Measurements from ENCODE around the gene USP36.
A peak's percentile ranks its signal among the peaks of the same experiment; 100 is the strongest.

The USP36 gene

DNA sequence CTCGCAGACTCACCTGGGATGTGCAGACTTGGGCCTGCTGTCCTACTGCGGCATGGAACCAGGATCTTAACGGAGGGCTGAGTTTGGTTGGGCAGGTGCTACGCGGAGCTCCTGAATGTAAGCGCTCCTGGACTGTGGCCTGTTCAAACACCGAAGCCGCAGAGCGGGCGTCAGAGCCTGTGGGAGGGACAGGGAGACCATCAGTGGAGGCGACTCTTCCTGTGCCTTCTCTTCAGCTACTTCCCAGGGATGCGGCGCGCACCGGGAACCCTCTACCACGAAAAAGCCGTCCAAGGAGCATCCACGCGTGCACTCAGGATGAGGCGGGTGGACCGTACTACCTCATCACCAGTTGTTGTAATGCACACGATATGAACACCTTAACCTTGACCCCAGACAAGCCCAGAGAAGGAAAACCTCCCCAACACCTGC, 2.0 kb downstream of the USP36 start:
- Histone ChIP-seq H3K9ac (ENCODE audit: low read length) (peak overlapping the region; percentile 98; the same call in 1 of the 2 replicates), H3K36me3 (replicated peaks; ENCODE audit: insufficient read depth, low read length) (peaks cover 16% of the 10 kb centered on the region; the same call in 1 of the 2 replicates), H2AFZ (ENCODE audit: low read length) (no peak overlapping the region), H3K9me2 (replicated peaks; ENCODE audit: insufficient read depth, low read length) (no peaks in the 10 kb centered on the region), H3K27me3 (replicated peaks; ENCODE audit: insufficient read depth, low read length) (no peaks in the 10 kb centered on the region), H3K4me2 (ENCODE audit: low read depth, low read length) (peak overlapping the region; percentile 91), H3F3A (ENCODE audit: insufficient read depth, low read length) (peaks cover 9% of the 10 kb centered on the region; the same call in 1 of the 2 replicates), H3K79me2 (ENCODE audit: low read length) (peaks cover 67% of the 10 kb centered on the region), H3K27ac (ENCODE audit: low read length) (no peak overlapping the region), H4K20me1 (ENCODE audit: insufficient read depth, low read length) (0 out of 2 replicates have a peak, but pooled peaks cover 6% of the 10 kb centered on the region), H3K9me3 (replicated peaks; ENCODE audit: insufficient read depth, low read length) (no peaks in the 10 kb centered on the region), H3K4me3 (ENCODE audit: low read length) (peak overlapping the region; percentile 78), H3K4me1 (ENCODE audit: low read length) (peaks cover 17% of the 10 kb centered on the region)
- TF ChIP-seq EZH2 (optimal IDR thresholded peaks at IDR 0.05; ENCODE audit: low read depth, low read length) (no peak), EZH2phosphoT487 (IDR thresholded peaks at IDR 0.05; ENCODE audit: low read length) (no peak)
- TF ChIP-seq, protein P1, sequence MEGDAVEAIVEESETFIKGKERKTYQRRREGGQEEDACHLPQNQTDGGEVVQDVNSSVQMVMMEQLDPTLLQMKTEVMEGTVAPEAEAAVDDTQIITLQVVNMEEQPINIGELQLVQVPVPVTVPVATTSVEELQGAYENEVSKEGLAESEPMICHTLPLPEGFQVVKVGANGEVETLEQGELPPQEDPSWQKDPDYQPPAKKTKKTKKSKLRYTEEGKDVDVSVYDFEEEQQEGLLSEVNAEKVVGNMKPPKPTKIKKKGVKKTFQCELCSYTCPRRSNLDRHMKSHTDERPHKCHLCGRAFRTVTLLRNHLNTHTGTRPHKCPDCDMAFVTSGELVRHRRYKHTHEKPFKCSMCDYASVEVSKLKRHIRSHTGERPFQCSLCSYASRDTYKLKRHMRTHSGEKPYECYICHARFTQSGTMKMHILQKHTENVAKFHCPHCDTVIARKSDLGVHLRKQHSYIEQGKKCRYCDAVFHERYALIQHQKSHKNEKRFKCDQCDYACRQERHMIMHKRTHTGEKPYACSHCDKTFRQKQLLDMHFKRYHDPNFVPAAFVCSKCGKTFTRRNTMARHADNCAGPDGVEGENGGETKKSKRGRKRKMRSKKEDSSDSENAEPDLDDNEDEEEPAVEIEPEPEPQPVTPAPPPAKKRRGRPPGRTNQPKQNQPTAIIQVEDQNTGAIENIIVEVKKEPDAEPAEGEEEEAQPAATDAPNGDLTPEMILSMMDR (IDR thresholded peaks at IDR 0.05; ENCODE audit: low read length): no peak
- no peak for DNase-seq

DNA sequence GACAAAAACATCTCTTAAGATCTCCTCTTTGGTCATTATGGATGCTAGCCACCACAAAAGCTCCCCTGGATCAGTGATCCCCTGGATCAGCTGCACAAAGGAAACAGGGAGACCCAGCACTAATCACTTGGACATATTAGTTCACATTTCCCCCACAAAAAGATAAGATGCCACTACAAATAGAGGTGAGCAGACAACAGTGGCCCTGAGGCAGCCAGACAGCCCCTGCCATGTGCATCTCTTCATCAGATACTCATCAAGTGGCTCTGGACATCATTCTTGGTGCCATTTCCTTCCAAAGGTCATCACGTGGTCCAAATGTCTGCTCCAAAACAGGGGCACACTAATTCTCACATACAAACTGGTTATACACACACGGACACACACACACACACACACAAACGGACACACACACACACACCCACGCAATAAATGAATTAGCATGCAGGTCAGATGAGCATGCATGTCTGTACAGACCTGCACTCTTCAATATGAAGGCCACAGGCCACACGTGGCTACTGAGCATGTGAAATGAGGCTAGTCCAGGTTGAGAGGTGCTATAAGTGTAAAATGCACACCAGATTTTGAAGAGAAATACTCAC, 4.1 kb downstream of the USP36 start:
- H3K27ac ChIP-seq (ENCODE audit: low read length): no peak overlapping the region
- peaks cover 9% of the 10 kb centered on the region for H3K4me1 ChIP-seq (ENCODE audit: low read length)
- no peaks in the 10 kb centered on the region for H3K9me3 ChIP-seq (replicated peaks; ENCODE audit: insufficient read depth, low read length)
- no peak overlapping the region for H3K4me2 ChIP-seq (ENCODE audit: low read depth, low read length)
- no peaks in the 10 kb centered on the region for H3K27me3 ChIP-seq (replicated peaks; ENCODE audit: insufficient read depth, low read length)
- H2AFZ ChIP-seq (ENCODE audit: low read length): no peak overlapping the region
- H3K36me3 ChIP-seq (replicated peaks; ENCODE audit: insufficient read depth, low read length): peaks cover 23% of the 10 kb centered on the region; the same call in 1 of the 2 replicates
- peaks cover 87% of the 10 kb centered on the region for H3K79me2 ChIP-seq (ENCODE audit: low read length)
- peaks cover 2% of the 10 kb centered on the region; the same call in 1 of the 2 replicates for H3F3A ChIP-seq (ENCODE audit: insufficient read depth, low read length)
- TF ChIP-seq EZH2 (optimal IDR thresholded peaks at IDR 0.05; ENCODE audit: low read depth, low read length): no peak
- TF ChIP-seq, protein P1 (IDR thresholded peaks at IDR 0.05; ENCODE audit: low read length): no peak
- no peak for TF ChIP-seq EZH2phosphoT487 (IDR thresholded peaks at IDR 0.05; ENCODE audit: low read length)
- no peak overlapping the region for H3K4me3 ChIP-seq (ENCODE audit: low read length)
- no peak overlapping the region for H3K9ac ChIP-seq (ENCODE audit: low read length)
- no peak for DNase-seq
- 0 out of 2 replicates have a peak, but pooled peaks cover 6% of the 10 kb centered on the region for H4K20me1 ChIP-seq (ENCODE audit: insufficient read depth, low read length)
- no peaks in the 10 kb centered on the region for H3K9me2 ChIP-seq (replicated peaks; ENCODE audit: insufficient read depth, low read length)

DNA sequence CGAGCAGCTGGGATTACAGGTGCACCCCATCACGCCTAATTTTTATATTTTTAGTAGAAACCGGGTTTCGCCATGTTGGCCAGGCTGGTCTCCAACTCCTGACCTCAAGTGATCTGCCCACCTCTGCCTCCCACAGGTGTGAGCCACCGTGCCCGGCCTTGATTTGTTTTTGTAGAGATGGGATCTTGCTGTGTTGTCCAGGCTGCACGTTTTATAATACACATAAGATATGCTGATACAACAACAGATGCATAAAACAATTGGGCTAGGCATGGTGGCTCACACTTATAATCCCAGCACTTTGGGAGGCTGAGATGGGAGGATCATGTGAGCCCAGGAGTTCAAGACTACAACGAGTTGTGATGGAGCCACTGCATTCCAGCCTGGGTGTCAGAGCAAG, 6.0 kb downstream of the USP36 start:
- Histone ChIP-seq H3K79me2 (ENCODE audit: low read length) (peaks cover 93% of the 10 kb centered on the region), H3K27ac (ENCODE audit: low read length) (no peak overlapping the region), H3K36me3 (replicated peaks; ENCODE audit: insufficient read depth, low read length) (peaks cover 23% of the 10 kb centered on the region; the same call in 1 of the 2 replicates), H3K9me3 (replicated peaks; ENCODE audit: insufficient read depth, low read length) (no peaks in the 10 kb centered on the region), H3K27me3 (replicated peaks; ENCODE audit: insufficient read depth, low read length) (no peaks in the 10 kb centered on the region), H3F3A (ENCODE audit: insufficient read depth, low read length) (no peaks in the 10 kb centered on the region), H3K4me3 (ENCODE audit: low read length) (no peak overlapping the region), H3K9me2 (replicated peaks; ENCODE audit: insufficient read depth, low read length) (no peaks in the 10 kb centered on the region), H3K4me1 (ENCODE audit: low read length) (peaks cover 8% of the 10 kb centered on the region), H3K9ac (ENCODE audit: low read length) (no peak overlapping the region), H4K20me1 (ENCODE audit: insufficient read depth, low read length) (0 out of 2 replicates have a peak, but pooled peaks cover 6% of the 10 kb centered on the region), H3K4me2 (ENCODE audit: low read depth, low read length) (no peak overlapping the region), H2AFZ (ENCODE audit: low read length) (no peak overlapping the region)
- DNase-seq: no peak
- TF ChIP-seq, protein P1 (IDR thresholded peaks at IDR 0.05; ENCODE audit: low read length): no peak
- TF ChIP-seq EZH2phosphoT487 (IDR thresholded peaks at IDR 0.05; ENCODE audit: low read length): no peak
- no peak for TF ChIP-seq EZH2 (optimal IDR thresholded peaks at IDR 0.05; ENCODE audit: low read depth, low read length)
